HepG2 (cell line): Measurements from ENCODE around the gene SPIB. TPM values are rescaled to one million over a fixed set of nuclear protein-coding genes. Genes with fewer than 3 reads are reported as not detected.

Experiments
- BRD4 ChIP-seq: sonication (generic); formaldehyde crosslinking; IDR thresholded peaks from 2 replicates; pipeline ENCODE4 v1.4.0; 2020; ENCODE audit warnings: missing genetic modification reagents
- DPF2 ChIP-seq: sonication (generic); formaldehyde crosslinking; IDR thresholded peaks from 2 replicates; pipeline ENCODE4 v1.4.0; 2020; ENCODE audit warnings: mild to moderate bottlenecking, low read depth, missing genetic modification reagents, borderline replicate concordance
- FIP1L1 ChIP-seq: fragments of 200-400 bp; formaldehyde crosslinking; IDR thresholded peaks from 2 replicates; pipeline ENCODE4 v1.6.1; 2018; ENCODE audit warnings: low read depth, mild to moderate bottlenecking, low read length, moderate library complexity, borderline replicate concordance; ENCODE audit not compliant: insufficient read depth
- HHEX ChIP-seq: IDR thresholded peaks from 2 replicates; pipeline ENCODE4 v1.6.1; 2016; ENCODE audit warnings: control low read depth
- KAT7 ChIP-seq: IDR thresholded peaks from 2 replicates; pipeline ENCODE4 v1.6.1; 2018; ENCODE audit warnings: borderline replicate concordance, missing compliant biosample characterization
- MXD4 ChIP-seq: IDR thresholded peaks from 2 replicates; pipeline ENCODE4 v1.6.1; 2016; ENCODE audit warnings: mild to moderate bottlenecking, missing biosample characterization, missing genetic modification reagents
- PAX8 ChIP-seq: sonication (generic); formaldehyde crosslinking; IDR thresholded peaks from 2 replicates; pipeline ENCODE4 v1.8.0; 2022; ENCODE audit warnings: mild to moderate bottlenecking, missing genetic modification reagents, borderline replicate concordance
- SETDB1 ChIP-seq: sonication (generic); formaldehyde crosslinking; IDR thresholded peaks from 2 replicates; pipeline ENCODE4 v1.5.1; 2020; ENCODE audit warnings: missing genetic modification reagents, mild to moderate bottlenecking, borderline replicate concordance
- SIX4 ChIP-seq: sonication (generic); formaldehyde crosslinking; IDR thresholded peaks from 2 replicates; pipeline ENCODE4 v1.4.0; 2020; ENCODE audit warnings: missing genetic modification reagents
- SMC3 ChIP-seq: IDR thresholded peaks from 2 replicates; pipeline ENCODE4 v1.6.1; 2011; ENCODE audit warnings: low read length, improper control_type of control experiment
- SNAPC2 ChIP-seq: sonication (generic); formaldehyde crosslinking; IDR thresholded peaks from 2 replicates; pipeline ENCODE4 v1.8.1; 2022; ENCODE audit warnings: mild to moderate bottlenecking, missing genetic modification reagents
- TAF15 ChIP-seq: fragments of 200-400 bp; formaldehyde crosslinking; IDR thresholded peaks from one replicate; pipeline ENCODE4 v1.6.1; 2018; ENCODE audit warnings: mild to moderate bottlenecking, low read depth, low read length; ENCODE audit not compliant: poor library complexity, severe bottlenecking
- ZBTB1 ChIP-seq: sonication (generic); formaldehyde crosslinking; IDR thresholded peaks from 2 replicates; pipeline ENCODE4 v1.4.0; 2020; ENCODE audit warnings: missing genetic modification reagents, borderline replicate concordance
- ZNF563 ChIP-seq: sonication (generic); formaldehyde crosslinking; IDR thresholded peaks from 2 replicates; pipeline ENCODE4 v1.8.0; 2022; ENCODE audit warnings: mild to moderate bottlenecking, moderate library complexity, missing genetic modification reagents
- polyA plus RNA-seq, 8 experiments: library from polyadenylated mRNA; depleted of rRNA in 3 of 8; stranded (reverse) in 7 of 8; unstranded in 1 of 8; fragments of >200 nt; fragmentation: Illumina TruSeq in 4 of 8; extraction: Trizol in 4 of 8; gene quantifications; 2 replicates each; pipeline versions ENCODE4 v1.2.1 to v1.2.3, GENCODE V29; 2011 to 2016; ENCODE audit warnings: low read depth in 4 of 8, missing spikeins in 1 of 8, mixed read lengths in 1 of 8; ENCODE audit not compliant: insufficient read depth in 1 of 8
- total RNA-seq, 5 experiments: library from RNA; depleted of rRNA; stranded (reverse); fragments of >200 nt; fragmentation: Illumina TruSeq; extraction: Trizol; gene quantifications; 2 replicates each; pipeline ENCODE4 v1.2.3, GENCODE V29; 2016; ENCODE audit warnings: low read depth in 1 of 5
- TF ChIP-seq, protein P1 (sequence below): IDR thresholded peaks from 2 replicates; pipeline ENCODE4 v1.6.1; 2016; ENCODE audit warnings: low read depth, borderline replicate concordance
- TF ChIP-seq, protein P2 (sequence below): IDR thresholded peaks from 2 replicates; pipeline ENCODE4 v1.6.1; 2016; ENCODE audit warnings: low read depth, missing genetic modification reagents, missing compliant biosample characterization
- TF ChIP-seq, protein P3 (sequence below): sonication (generic); formaldehyde crosslinking; IDR thresholded peaks from 2 replicates; pipeline ENCODE4 v1.9.0; 2021; ENCODE audit warnings: missing genetic modification reagents, borderline replicate concordance
- TF ChIP-seq, protein P4 (sequence below): IDR thresholded peaks from 2 replicates; pipeline ENCODE4 v1.6.1; 2012; ENCODE audit warnings: low read depth, low read length, improper control_type of control experiment

SPIB gene
- total and polyA plus RNA-seq, 2 of the 13 experiments (the other 11 are each of a cell fraction or from before 2014, with no cell fraction given), result 0.04 TPM; not detected in 1

DNA sequence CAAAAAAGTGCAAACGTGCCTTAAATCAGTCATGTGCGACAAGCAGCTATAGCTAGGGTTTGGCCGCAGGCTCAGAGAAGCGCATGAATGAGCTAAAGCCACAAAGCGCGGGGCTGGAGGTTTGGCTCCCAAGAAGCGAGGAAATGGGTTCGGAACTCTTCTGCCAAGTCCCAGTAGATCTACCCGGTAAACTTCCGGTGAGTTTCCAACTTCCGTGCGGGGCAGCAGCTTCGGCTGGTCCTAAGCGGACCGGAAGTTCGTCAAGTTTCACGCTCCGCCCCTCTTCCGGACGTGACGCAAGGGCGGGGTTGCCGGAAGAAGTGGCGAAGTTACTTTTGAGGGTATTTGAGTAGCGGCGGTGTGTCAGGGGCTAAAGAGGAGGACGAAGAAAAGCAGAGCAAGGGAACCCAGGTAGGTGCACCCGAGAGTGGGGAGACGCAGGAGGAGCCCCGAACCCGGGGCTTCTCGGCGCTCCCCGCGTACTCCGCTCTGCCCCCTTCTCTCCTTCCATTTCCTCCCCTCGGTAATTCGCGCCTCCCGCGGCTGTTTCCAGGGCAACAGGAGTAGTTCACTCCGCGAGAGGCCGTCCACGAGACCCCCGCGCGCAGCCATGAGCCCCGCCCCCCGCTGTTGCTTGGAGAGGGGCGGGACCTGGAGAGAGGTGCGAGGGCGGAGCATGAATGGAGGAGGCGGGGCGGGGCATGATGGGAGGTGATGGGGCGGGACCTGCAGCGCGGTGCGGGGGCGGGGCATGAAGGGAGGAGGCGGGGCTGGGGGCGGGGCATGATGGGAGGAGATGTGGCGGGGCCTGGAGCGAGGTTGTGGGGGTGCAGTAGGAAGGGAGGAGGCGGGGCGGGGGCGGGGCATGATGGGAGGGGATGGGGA lies 42.3 kb upstream of the SPIB start, which contains the start of gene NR1H2 (continued):
- TF ChIP-seq KAT7 (CRISPR knock-in tag) (0 out of 2 replicates have a peak, but pooled peaks have one; percentile 59), MXD4 (CRISPR knock-in tag) (peak; percentile 44; the same call in 1 of the 2 replicates), SMC3 (no peak), SETDB1 (no peak), DPF2 (no peak), TAF15 (no peak), ZNF563 (CRISPR knock-in tag) (peak; percentile 67), FIP1L1 (no peak), BRD4 (CRISPR knock-in tag) (0 out of 2 replicates have a peak, but pooled peaks have one; percentile 37), ZBTB1 (CRISPR knock-in tag) (no peak), SIX4 (CRISPR knock-in tag) (peak; percentile 71; the same call in 1 of the 2 replicates), PAX8 (CRISPR knock-in tag) (no peak), HHEX (no peak), SNAPC2 (CRISPR knock-in tag) (no peak)
- TF ChIP-seq, protein P1, sequence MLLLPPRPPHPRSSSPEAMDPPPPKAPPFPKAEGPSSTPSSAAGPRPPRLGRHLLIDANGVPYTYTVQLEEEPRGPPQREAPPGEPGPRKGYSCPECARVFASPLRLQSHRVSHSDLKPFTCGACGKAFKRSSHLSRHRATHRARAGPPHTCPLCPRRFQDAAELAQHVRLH (CRISPR knock-in tag), result peak; percentile 85; the same call in 1 of the 2 replicates
- TF ChIP-seq, protein P2, sequence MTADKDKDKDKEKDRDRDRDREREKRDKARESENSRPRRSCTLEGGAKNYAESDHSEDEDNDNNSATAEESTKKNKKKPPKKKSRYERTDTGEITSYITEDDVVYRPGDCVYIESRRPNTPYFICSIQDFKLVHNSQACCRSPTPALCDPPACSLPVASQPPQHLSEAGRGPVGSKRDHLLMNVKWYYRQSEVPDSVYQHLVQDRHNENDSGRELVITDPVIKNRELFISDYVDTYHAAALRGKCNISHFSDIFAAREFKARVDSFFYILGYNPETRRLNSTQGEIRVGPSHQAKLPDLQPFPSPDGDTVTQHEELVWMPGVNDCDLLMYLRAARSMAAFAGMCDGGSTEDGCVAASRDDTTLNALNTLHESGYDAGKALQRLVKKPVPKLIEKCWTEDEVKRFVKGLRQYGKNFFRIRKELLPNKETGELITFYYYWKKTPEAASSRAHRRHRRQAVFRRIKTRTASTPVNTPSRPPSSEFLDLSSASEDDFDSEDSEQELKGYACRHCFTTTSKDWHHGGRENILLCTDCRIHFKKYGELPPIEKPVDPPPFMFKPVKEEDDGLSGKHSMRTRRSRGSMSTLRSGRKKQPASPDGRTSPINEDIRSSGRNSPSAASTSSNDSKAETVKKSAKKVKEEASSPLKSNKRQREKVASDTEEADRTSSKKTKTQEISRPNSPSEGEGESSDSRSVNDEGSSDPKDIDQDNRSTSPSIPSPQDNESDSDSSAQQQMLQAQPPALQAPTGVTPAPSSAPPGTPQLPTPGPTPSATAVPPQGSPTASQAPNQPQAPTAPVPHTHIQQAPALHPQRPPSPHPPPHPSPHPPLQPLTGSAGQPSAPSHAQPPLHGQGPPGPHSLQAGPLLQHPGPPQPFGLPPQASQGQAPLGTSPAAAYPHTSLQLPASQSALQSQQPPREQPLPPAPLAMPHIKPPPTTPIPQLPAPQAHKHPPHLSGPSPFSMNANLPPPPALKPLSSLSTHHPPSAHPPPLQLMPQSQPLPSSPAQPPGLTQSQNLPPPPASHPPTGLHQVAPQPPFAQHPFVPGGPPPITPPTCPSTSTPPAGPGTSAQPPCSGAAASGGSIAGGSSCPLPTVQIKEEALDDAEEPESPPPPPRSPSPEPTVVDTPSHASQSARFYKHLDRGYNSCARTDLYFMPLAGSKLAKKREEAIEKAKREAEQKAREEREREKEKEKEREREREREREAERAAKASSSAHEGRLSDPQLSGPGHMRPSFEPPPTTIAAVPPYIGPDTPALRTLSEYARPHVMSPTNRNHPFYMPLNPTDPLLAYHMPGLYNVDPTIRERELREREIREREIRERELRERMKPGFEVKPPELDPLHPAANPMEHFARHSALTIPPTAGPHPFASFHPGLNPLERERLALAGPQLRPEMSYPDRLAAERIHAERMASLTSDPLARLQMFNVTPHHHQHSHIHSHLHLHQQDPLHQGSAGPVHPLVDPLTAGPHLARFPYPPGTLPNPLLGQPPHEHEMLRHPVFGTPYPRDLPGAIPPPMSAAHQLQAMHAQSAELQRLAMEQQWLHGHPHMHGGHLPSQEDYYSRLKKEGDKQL (CRISPR knock-in tag), result 0 out of 2 replicates have a peak, but pooled peaks have one; percentile 13
- TF ChIP-seq, protein P3, sequence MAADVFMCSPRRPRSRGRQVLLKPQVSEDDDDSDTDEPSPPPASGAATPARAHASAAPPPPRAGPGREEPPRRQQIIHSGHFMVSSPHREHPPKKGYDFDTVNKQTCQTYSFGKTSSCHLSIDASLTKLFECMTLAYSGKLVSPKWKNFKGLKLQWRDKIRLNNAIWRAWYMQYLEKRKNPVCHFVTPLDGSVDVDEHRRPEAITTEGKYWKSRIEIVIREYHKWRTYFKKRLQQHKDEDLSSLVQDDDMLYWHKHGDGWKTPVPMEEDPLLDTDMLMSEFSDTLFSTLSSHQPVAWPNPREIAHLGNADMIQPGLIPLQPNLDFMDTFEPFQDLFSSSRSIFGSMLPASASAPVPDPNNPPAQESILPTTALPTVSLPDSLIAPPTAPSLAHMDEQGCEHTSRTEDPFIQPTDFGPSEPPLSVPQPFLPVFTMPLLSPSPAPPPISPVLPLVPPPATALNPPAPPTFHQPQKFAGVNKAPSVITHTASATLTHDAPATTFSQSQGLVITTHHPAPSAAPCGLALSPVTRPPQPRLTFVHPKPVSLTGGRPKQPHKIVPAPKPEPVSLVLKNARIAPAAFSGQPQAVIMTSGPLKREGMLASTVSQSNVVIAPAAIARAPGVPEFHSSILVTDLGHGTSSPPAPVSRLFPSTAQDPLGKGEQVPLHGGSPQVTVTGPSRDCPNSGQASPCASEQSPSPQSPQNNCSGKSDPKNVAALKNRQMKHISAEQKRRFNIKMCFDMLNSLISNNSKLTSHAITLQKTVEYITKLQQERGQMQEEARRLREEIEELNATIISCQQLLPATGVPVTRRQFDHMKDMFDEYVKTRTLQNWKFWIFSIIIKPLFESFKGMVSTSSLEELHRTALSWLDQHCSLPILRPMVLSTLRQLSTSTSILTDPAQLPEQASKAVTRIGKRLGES (CRISPR knock-in tag), result no peak
- TF ChIP-seq, protein P4, sequence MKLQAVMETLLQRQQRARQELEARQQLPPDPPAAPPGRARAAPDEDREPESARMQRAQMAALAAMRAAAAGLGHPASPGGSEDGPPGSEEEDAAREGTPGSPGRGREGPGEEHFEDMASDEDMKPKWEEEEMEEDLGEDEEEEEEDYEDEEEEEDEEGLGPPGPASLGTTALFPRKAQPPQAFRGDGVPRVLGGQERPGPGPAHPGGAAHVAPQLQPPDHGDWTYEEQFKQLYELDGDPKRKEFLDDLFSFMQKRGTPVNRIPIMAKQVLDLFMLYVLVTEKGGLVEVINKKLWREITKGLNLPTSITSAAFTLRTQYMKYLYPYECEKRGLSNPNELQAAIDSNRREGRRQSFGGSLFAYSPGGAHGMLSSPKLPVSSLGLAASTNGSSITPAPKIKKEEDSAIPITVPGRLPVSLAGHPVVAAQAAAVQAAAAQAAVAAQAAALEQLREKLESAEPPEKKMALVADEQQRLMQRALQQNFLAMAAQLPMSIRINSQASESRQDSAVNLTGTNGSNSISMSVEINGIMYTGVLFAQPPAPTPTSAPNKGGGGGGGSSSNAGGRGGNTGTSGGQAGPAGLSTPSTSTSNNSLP, result no peak
